HG03064 (cell line): ENCODE results near the gene SYTL2.
"Not testable (repeated sequence)": the region's sequence is repeated elsewhere in the genome, so short reads cannot be mapped to it uniquely, and the experiment has no call there.

Experiments used
- ATAC-seq: cut with Tn5 transposase; IDR thresholded peaks from one replicate; pipeline ENCODE4 v1.9.1; 2021; ENCODE audit warnings: low read depth; ENCODE audit not compliant: unreplicated experiment

The SYTL2 gene, protein sequence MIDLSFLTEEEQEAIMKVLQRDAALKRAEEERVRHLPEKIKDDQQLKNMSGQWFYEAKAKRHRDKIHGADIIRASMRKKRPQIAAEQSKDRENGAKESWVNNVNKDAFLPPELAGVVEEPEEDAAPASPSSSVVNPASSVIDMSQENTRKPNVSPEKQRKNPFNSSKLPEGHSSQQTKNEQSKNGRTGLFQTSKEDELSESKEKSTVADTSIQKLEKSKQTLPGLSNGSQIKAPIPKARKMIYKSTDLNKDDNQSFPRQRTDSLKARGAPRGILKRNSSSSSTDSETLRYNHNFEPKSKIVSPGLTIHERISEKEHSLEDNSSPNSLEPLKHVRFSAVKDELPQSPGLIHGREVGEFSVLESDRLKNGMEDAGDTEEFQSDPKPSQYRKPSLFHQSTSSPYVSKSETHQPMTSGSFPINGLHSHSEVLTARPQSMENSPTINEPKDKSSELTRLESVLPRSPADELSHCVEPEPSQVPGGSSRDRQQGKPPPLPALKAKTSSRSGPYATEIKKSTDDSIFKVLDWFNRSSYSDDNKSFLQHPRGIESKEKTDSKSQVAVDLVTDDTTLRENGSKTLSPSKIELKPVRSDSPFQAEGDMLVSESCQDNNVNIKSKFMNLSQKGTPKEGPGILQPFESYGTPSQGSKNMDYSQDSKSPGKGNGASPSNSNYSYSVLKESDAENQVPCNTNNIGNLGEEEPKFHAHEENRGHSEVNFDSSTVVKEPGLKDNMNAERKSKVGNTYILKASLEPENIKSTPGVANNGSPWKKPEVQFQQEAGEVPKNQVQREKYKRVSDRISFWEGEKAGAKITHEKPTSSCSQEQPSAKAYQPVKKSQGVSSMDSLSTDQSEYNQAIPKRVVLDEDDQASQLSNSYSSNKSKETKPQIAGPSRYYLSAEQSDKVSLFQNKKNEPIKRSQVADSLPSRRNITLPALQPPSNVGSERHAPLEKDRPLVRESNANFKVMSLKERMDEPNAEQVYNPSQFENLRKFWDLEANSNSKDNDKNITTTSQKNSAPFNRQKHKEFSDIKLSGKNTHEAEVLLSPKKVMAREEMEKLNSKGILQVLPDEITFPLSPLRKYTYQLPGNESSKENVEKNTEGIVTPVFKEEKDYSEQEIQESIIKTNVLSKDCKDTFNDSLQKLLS (N-terminal part only)

DNA sequence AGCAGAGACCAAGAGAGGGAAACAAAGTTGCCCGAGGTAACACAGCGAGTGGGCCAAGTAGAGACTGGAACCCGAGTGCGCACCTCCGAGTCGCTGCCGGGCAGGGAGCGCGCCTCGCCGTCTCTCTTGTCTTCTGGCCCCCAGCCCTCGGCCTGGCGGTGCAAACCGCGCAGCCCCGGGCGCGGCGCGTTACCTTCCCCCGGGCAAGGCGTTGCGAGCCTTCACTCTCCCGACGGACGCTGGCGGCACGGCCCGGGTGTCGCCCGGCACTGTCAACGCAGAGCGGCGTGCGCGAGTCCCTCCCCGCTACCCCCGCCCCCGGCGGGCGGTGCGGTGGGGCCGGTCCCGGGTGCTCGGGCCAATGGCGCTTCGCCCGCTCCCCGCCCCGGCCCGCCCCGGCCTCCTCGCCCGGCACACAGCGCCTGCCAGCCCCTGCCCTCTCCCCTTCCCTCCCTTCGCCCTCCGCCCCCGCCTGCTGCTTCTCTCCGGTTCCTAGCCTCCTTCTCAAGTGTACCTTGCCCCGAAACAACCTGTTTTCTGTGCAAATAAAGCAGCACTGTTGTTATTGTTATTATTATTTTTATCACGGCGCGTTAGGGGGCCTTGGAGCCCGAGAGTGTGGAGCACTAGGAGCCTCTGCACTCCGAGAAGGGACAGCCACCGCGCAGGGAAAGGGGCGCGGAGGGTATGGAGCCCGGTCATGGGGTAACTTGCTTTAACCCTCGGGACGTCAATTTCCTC is at the start of gene SYTL2:
SYTL2 (minus strand) TSS at position 271 of the 741 bp plus-strand sequence. CDS start 53,416 bp downstream, outside the sequence.
- ATAC-seq: peak; percentile 79

DNA sequence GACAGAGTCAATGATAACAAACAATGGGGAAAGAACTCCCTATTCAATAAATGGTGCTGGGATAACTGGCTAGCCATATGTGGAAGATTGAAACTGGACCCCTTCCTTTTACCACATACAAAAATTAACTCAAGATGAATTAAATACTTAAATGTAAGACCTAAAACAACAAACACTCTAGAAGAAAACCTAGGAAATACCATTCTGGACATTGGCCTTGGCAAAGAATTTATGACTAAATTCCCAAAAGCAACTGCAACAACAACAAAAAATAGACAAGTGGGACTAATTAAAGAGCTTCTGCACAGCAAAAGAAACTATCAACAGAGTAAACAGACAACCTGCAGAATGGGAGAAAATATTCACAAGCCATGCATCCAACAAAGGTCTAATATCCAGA is 48.6 kb upstream of the SYTL2 start:
- not testable (repeated sequence) for ATAC-seq

DNA sequence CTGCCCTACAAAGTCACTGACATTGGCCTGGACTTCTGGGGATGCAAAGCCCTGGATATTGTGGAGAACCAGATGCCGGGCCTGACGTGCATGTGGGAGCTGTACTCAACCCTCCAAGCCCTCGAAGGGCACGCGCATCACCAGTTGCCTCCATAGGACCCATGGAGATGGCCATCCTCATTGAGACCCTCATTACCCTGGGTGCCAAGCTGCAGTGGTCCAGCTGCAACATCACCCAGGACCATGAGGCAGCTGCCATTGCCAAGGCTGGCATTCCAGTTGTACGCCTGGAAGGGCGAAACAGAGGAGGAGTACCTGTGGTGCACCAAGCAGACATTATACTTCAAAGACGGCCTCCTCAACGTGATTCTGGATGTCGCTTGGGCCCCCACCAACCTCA is 46.2 kb upstream of the SYTL2 start:
- ATAC-seq: no peak

DNA sequence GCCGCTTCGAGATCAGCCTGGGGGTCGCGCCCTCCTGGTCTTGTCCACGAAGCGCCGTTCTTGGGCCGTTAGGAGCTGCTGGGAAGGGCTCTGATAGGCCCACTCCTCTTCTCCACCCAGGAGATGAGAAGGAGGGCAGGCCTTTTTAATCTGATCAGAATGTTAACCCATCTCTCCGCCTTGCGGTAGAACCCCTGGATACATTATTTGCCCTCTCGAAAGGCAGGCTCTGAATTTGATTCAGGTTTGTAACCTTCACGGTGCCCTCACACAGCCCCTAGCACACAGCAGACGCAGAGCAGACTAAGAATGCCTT is 44.4 kb upstream of the SYTL2 start, which contains the start of gene CCDC83:
CCDC83 (plus strand) TSS at position 43 of the 316 bp plus-strand sequence. CDS start 9,741 bp downstream, outside the sequence.
- ATAC-seq: no peak

DNA sequence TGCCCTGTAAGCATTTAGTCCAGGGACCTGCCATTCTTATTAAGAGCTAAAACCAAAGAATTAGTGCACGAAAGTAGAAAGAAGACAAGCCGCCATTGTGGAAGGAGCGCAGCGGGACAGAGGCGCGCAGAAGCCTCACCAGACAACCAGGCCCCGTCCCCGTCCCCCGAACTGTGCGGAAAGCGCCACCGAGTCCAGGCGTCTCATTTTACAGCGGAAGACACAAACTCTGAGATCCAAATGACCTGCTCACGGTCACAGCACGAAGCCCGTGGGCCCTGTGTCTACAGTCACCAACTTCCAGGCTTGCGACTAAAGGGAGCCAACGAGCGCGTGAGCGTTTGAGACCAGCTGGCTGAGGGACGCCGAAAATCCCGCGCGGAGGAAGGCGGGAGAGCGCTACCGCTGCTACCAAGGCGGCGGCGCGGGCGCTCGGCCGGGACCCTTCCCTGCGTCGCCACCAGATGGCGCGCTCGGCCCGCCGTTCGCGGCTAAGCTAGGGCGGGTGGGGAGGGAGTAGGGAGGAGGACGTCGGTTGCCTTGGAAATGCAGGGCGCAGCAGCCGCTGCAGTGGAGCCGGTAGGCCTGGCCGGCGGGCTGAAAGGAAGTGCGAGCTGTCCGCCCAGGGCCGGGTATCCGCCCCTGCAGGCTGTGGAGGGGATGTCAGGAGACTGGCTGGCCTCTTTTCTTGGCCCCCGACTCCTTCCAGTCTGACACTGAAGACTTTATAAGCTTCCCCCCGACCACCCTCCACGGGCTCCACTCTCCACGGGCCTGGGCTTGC is 43.8 kb upstream of the SYTL2 start:
- peak; percentile 96 for ATAC-seq

DNA sequence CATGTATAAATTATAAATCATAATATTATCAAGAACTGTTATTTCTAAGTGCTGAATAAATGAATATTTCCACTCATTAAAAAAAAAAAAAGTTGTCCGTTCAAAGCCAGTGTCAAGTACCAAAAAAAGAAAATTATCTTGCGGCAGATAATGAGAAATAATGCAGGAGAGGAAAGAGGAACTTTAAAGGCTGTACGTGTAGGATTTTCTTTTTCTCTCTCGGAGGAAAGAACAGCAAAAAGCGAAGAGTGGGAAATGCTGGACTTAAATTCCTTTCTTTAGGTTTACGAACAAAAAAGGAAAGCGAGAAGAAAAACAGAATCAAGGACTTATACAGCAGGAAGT is 43.2 kb upstream of the SYTL2 start:
- ATAC-seq: no peak

DNA sequence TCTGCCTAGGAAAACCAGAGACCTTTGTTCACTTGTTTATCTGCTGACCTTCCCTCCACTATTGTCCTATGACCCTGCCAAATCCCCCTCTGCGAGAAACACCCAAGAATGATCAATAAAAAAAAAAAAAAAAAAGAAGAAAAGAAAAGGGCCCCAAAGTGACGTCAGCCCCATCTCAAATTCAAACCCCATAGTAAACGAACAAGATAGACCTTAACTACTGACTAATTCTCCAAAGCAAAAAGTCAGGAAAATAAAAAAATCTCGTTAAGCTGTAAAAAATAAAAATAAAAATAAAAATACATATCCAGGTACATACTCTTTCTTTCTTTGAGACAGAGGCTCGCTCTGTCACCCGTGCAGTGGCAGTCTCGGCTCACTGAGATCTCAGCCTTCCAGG is 42.6 kb upstream of the SYTL2 start:
- ATAC-seq: not testable (repeated sequence)

DNA sequence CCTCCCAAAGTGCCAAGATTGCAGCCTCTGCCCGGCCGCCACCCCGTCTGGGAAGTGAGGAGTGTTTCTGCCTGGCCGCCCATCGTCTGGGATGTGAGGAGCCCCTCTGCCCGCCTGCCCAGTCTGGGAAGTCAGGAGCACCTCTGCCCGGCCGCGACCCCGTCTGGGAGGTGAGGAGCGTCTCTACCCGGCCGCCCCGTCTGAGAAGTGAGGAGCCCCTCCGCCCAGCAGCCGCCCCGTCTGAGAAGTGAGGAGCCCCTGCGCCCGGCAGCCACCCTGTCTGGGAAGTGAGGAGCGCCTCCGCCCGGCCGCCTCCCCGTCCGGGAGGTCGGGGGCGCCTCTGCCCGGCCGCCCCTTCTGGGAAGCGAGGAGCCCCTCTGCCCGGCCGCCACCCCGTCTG is 41.8 kb upstream of the SYTL2 start:
- not testable (repeated sequence) for ATAC-seq

DNA sequence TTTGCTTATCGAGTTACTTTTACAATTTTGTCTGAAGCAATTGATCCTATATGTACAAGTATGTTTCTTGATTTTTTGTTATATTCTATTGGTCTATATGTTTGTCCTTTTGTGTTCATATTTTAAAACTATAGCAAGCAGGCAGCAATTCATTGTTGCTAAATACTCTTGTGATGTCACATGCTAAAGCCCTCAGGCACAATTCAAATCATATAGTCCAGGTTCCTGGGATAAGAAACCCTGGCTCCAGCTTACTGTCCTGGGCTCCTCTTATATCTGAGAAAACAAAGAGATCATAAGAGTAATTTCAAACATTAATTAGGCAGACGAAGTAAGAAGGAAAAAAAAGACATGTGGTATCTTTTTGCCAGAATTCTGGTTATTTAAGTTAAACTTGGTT is 37.6 kb upstream of the SYTL2 start:
- ATAC-seq: no peak

DNA sequence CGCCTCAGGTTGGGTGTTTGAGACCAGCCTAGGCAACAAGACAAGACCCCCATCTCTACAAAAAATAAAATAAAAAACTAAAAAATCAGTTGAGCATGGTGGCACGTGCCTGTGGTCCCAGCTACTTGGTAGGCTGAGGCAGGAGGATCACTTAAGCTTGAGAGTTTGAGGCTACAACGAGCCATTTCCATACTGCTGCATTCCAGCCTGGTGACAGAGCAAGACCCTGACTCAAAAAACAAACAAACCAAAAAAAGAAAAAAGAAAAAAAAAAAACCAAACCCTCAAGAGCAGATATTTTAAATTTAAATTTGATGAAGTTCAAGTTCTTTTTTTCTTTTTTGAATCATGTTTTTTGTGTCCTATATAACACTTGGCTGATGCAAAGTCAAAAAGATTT is 37.1 kb upstream of the SYTL2 start:
- ATAC-seq: no peak

DNA sequence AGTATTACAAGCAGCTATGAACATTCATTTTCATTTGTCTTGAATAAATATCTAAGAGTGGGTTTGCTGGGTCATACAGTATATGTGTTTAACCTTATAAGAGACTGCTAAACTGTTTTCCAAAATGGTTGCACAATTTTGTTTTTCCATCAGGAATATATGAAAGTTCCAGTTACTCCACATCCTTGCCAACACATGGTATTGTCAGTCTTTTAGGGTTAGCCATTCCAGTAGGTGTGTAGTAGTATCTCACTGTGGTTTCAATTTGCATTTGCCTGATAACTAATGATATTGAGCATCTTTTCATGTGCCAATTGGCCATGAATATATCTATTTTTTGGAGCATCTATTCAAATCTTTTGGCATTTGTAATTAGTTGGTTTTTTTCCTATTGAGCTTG is 36.5 kb upstream of the SYTL2 start:
- ATAC-seq: no peak

DNA sequence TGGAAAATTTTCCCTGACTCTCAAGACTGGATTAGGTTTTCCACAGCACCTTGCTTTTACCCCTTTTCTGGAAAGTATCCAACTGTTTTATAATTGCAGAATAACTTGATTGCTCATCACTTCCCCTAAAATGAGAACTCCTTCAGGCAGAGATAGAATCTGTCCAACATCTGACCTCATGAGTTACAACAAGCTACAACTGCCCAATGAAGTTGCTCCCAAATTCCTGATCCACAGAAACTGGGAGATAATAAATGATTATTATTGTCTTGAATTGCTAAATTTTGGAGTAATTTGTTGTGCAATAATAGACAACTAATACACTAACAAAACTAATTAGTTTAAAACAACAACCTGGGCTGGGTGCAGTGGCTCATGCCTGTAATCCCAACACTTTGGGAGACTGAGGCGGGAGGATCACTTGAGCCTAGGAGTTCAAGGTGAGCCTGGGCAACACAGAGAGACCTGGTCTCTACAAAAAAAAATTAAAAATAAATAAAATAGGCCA is 34.2 kb upstream of the SYTL2 start:
- ATAC-seq: no peak

DNA sequence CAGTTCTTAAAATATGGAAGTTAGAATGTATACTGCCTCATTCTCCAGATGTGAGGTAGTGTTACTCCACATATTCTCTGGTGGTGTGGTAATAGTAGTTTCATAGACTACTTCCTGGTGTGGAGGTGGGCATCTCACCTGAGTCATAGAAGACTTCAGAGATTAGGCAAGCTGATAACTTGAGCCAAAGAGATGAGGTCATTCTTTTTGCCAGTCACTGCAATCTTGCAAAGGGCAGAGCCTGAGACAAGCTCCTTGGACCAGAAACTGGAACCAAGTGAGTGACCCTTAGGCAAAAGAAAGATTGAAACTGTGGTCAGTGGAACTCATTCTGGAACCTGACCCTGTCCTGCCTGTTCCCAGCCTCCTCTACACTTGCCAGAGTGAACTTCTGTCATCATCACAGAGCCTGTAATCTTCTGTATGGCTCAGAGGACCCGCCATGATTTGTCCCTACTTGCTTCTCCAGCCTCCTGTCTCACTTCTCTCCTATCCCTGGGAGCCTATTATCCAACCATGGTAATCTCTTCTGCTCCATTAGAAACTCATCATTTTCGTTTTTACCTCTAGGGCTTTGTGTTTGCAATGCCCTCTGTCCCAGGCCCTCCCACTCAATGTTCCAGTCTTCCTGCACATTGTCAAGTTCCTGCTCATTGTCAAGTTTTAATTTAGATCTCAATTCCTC is 33.6 kb upstream of the SYTL2 start:
- no peak for ATAC-seq

DNA sequence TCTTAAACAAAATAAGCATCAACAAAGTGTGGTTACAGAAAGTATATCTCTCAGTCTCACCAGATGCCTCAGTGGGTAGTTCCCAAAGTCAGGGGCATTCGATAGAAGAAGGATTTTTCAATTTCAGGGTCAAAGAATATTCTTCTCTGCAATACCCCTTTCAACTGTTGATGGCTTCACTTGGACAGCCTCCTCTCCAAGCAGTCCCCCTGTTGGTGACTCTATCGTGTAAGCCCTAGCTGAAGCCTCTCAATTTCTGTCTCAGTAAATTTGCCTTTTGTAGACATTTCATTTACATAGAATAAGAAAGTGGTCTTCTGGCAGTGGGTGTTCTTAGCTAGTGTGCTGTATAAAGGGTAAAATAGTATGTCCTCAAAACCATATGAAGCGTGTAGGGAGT is 33.0 kb upstream of the SYTL2 start:
- no peak for ATAC-seq

DNA sequence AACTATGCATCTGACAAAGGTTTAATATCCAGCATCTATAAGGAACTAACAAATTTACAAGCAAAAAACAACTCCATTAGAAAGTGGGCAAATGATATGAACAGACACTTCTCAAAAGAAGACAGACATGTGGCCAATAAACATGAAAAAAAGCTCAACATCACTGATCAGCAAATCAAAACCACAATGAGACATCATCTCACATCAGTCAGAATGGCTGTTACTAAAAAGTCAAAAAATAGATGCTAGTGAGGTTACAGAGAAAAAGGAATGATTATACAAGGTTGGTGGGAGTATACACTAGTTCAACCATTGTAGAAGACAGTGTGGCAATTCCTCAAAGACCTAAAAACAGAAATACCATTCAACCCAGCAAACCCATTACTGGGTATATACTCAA is 30.0 kb upstream of the SYTL2 start:
- not testable (repeated sequence) for ATAC-seq

DNA sequence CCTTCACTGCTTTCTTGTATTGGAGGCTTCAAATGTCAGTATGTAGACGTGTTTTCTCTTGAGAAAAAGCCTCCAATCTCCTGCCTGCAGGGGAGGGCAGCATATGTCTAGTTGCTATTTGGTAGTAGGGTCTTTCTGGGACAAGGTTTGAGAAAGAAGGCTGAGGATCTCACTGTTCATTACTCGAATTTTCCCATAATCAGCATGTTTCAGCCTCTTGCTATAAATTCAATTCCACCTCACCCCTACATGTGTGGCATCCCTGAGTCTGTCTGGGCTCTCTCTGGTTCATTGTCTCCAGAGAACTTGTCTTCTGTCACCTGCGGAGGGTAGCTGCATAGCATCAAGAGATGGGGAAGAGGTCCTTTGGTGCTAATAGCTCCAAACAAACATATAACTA is 24.8 kb upstream of the SYTL2 start:
- no peak for ATAC-seq

DNA sequence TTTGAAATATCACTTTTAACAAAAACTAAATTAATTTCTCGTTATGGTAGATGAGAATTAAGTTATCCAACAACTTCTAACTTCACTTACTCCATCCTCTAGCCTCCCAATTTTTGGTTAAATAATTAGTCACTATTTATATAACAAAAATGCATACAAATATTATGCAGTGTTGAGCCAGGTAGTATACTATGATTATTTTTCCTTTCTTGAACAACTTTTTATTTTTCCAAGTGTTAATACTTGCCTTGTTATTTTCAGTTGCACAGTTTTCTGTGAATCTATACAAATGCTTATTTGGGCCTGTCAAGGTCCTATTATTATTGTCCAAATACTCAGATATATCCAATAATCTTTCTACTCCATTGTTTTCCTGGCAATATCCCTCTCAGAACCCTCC is 24.3 kb upstream of the SYTL2 start:
- no peak for ATAC-seq

DNA sequence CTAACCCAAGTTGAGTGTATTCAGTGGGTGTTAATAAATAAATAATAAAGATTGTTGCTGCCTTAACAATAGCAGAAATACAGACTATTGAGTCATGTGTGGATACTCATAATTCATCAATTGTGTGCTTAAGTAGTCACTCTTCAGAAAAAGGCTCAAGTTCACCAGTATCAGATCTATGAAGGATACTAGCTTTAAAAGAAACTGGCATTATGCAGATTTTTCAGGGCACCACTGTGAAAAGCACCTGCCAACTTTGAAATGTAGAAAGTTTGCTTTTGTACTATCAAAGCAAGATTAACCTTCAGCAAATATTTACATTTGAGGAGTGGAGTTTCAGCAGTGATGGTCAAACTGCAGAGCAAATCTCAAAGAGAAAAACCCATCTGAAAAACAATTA is 20.1 kb upstream of the SYTL2 start:
- no peak for ATAC-seq

DNA sequence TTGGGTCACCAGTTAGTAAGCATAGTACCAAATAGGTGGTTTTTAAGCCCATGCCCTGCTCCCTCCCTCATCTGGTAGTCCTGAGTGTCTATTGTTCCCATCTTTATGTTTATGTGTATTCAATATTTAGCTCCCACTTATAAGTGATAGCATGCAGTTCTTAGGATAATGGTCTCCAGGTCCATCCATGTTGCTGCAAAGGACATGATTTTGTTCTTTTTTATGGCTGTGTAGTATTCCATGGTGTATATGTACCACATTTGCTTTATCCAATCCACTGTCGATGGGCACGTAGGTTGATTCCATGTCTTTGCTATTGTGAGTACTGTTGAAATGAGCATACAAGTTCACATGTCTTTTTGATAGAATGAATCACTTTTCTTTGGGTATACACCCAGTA is 18.2 kb upstream of the SYTL2 start:
- ATAC-seq: no peak
